GM13976 (cell line): ENCODE results near the gene IFT172.

ENCODE experiments used
- DNase-seq: peaks from one replicate; pipeline ENCODE4 v3.0.0; 2012; ENCODE audit warnings: low spot score
- CTCF ChIP-seq: IDR thresholded peaks from 2 replicates; pipeline ENCODE4 v1.5.1; 2012; ENCODE audit warnings: borderline replicate concordance, mild to moderate bottlenecking; ENCODE audit not compliant: insufficient read depth; ENCODE audit errors: extremely low read depth, missing control alignments, control extremely low read depth
- in situ Hi-C: fragments of 300-500 bp; cut with MboI; formaldehyde crosslinking; loops from one replicate; pipeline ENCODE4 v1.12.0; 2022; ENCODE audit warnings: low sequenced_read_pairs, mixed read lengths, inconsistent platforms; ENCODE audit not compliant: unreplicated experiment

IFT172 gene

GRCh38 chr2:27471961-27472360 is 17.6 kb downstream of the IFT172 start:
- in situ Hi-C loops, result no loop called here
- no peak for TF ChIP-seq CTCF
- no peak for DNase-seq

GRCh38 chr2:27464443-27464842 is 25.1 kb downstream of the IFT172 start:
- in situ Hi-C loops, result no loop called here
- DNase-seq, result no peak
- no peak for TF ChIP-seq CTCF

GRCh38 chr2:27461118-27461517 is 28.4 kb downstream of the IFT172 start:
- in situ Hi-C loops, result no loop called here
- DNase-seq, result no peak
- TF ChIP-seq CTCF, result no peak

- TF ChIP-seq CTCF, result no peak
- DNase-seq, result no peak
- in situ Hi-C loops, result no loop called here
Measured at GRCh38 chr2:27453968-27454367, 35.6 kb downstream of the IFT172 start.

GRCh38 chr2:27451095-27451494 is 38.4 kb downstream of the IFT172 start:
- TF ChIP-seq CTCF, result no peak
- in situ Hi-C loops, result no loop called here
- no peak for DNase-seq

- in situ Hi-C loops, result no loop called here
- DNase-seq, result no peak
- TF ChIP-seq CTCF, result no peak
Measured at GRCh38 chr2:27448381-27448780, 41.2 kb downstream of the IFT172 start.

- no peak for DNase-seq
- no peak for TF ChIP-seq CTCF
- in situ Hi-C loops, result no loop called here
Measured at GRCh38 chr2:27446057-27446456, 43.5 kb downstream of the IFT172 start.
